ENCODE data around the gene PEX5L. TPM values are rescaled to one million over a fixed set of nuclear protein-coding genes. Genes with fewer than 3 reads are reported as not detected.

Gene PEX5L
- total RNA-seq, 1 experiment from 2014 or later = 0.33 TPM

GRCh38 chr3:179812096-179812382, 224.7 kb downstream of the PEX5L start:
- POLR2A ChIA-PET (ENCODE audit: unreplicated experiment) = no interaction called here
- intact Hi-C loops (cut with micrococcal nuclease; ENCODE audit: unreplicated experiment) = no loop called here

GRCh38 chr3:179811321-179812095, 225.2 kb downstream of the PEX5L start:
- peak in 1 of 2 experiments; percentile 45 for DNase-seq
- Histone ChIP-seq H3K4me2 (no peak overlapping the region), H3K9me3 (ENCODE audit: insufficient read depth, low read depth) (no peaks in the 10 kb centered on the region), H3K4me3 (no peak overlapping the region), H3K4me1 (replicated peaks; ENCODE audit: insufficient read depth) (no peaks in the 10 kb centered on the region), H3K27me3 (ENCODE audit: insufficient read depth, low read depth) (no peaks in the 10 kb centered on the region), H3F3A (ENCODE audit: insufficient read depth, low read depth) (no peaks in the 10 kb centered on the region), H3K9me2 (ENCODE audit: insufficient read depth) (no peaks in the 10 kb centered on the region), H2AFZ (peak overlapping the region; percentile 23; the same call in 1 of the 2 replicates), H3K27ac (no peak overlapping the region), H4K20me1 (ENCODE audit: insufficient read depth) (no peaks in the 10 kb centered on the region), H3K79me2 (ENCODE audit: low read depth) (no peaks in the 10 kb centered on the region), H3K36me3 (ENCODE audit: low read depth) (no peaks in the 10 kb centered on the region)
- no TSS peak for BruUV-seq (replicated peaks)
- intact Hi-C loops (cut with micrococcal nuclease; ENCODE audit: unreplicated experiment) = loop anchor here (1.0 to 2.0 kb wide), 2 partner anchors 783 to 868 kb away; partner anchors contain the start of gene CCDC39
- ChIA-PET POLR2A (ENCODE audit: unreplicated experiment) (interaction anchor here (1.0 kb wide), 1 partner anchor 179 kb away, joined by 4 read pairs; no protein-coding TSS in a partner anchor), CTCF (interaction anchor here (0.5 to 1.6 kb wide), 7 partner anchors 119 to 846 kb away, joined by 3 to 11 read pairs (median 4); no protein-coding TSS in a partner anchor)
- TF ChIP-seq CTCF (conservative IDR thresholded peaks at IDR 0.05) (peak; percentile 71), EZH2 (IDR thresholded peaks at IDR 0.05; ENCODE audit: low read depth) (no peak)

More at GRCh38 chr3:179812096-179812382, 224.7 kb downstream of the PEX5L start:
- Histone ChIP-seq H3K9me3 (ENCODE audit: insufficient read depth, low read depth) (no peaks in the 10 kb centered on the region), H3K4me3 (no peak overlapping the region), H3K36me3 (ENCODE audit: low read depth) (no peaks in the 10 kb centered on the region), H3K27me3 (ENCODE audit: insufficient read depth, low read depth) (no peaks in the 10 kb centered on the region), H3K79me2 (ENCODE audit: low read depth) (no peaks in the 10 kb centered on the region), H2AFZ (no peak overlapping the region), H4K20me1 (ENCODE audit: insufficient read depth) (no peaks in the 10 kb centered on the region), H3K4me1 (replicated peaks; ENCODE audit: insufficient read depth) (no peaks in the 10 kb centered on the region), H3K27ac (no peak overlapping the region), H3K9me2 (ENCODE audit: insufficient read depth) (no peaks in the 10 kb centered on the region), H3F3A (ENCODE audit: insufficient read depth, low read depth) (no peaks in the 10 kb centered on the region), H3K4me2 (no peak overlapping the region)
- no peak for TF ChIP-seq EZH2 (IDR thresholded peaks at IDR 0.05; ENCODE audit: low read depth)
- TF ChIP-seq CTCF (conservative IDR thresholded peaks at IDR 0.05) = no peak
- CTCF ChIA-PET = interaction anchor here (0.6 to 1.6 kb wide), 3 partner anchors 179 to 783 kb away, joined by 3 to 11 read pairs (median 3); no protein-coding TSS in a partner anchor
- no TSS peak for BruUV-seq (replicated peaks)
- no peak for DNase-seq

- H3K27me3 ChIP-seq (ENCODE audit: insufficient read depth, low read depth) = no peaks in the 10 kb centered on the region
- H3K4me1 ChIP-seq (replicated peaks; ENCODE audit: insufficient read depth) = no peaks in the 10 kb centered on the region
- no peaks in the 10 kb centered on the region for H4K20me1 ChIP-seq (ENCODE audit: insufficient read depth)
- H3K4me2 ChIP-seq = no peak overlapping the region
- no peak overlapping the region for H3K4me3 ChIP-seq
- no peaks in the 10 kb centered on the region for H3K9me2 ChIP-seq (ENCODE audit: insufficient read depth)
- intact Hi-C loops (cut with micrococcal nuclease; ENCODE audit: unreplicated experiment) = loop anchor here (2.0 kb wide), 1 partner anchor 785 kb away; no protein-coding TSS in a partner anchor
- no peaks in the 10 kb centered on the region for H3F3A ChIP-seq (ENCODE audit: insufficient read depth, low read depth)
- H3K36me3 ChIP-seq (ENCODE audit: low read depth) = no peaks in the 10 kb centered on the region
- DNase-seq = no peak
- H3K9me3 ChIP-seq (ENCODE audit: insufficient read depth, low read depth) = no peaks in the 10 kb centered on the region
- no peaks in the 10 kb centered on the region for H3K79me2 ChIP-seq (ENCODE audit: low read depth)
- BruUV-seq (replicated peaks) = no TSS peak
- TF ChIP-seq EZH2 (IDR thresholded peaks at IDR 0.05; ENCODE audit: low read depth) = no peak
- POLR2A ChIA-PET (ENCODE audit: unreplicated experiment) = no interaction called here
- H2AFZ ChIP-seq = no peak overlapping the region
- H3K27ac ChIP-seq = no peak overlapping the region
- CTCF ChIA-PET = no interaction called here
Observed at GRCh38 chr3:179809639-179810038, 227.1 kb downstream of the PEX5L start.

Measured in PC-9 (cell line).